Stimulated activated CD4-positive, alpha-beta T cell treated with anti-CD3 and anti-CD28 coated beads, Interleukin-2, amount 100 ng/mL, for 4 hours (primary cell): ENCODE results near the gene CDADC1.
"Not testable (repeated sequence)": the region's sequence is repeated elsewhere in the genome, so short reads cannot be mapped to it uniquely, and the experiment has no call there.

Experiments used
- DNase-seq: peaks from one replicate; pipeline ENCODE4 v3.0.0-alpha.2; 2020; ENCODE audit warnings: low read depth

The CDADC1 gene

GRCh38 chr13:49315756-49316482, 68.2 kb downstream of the CDADC1 start:
- no peak for DNase-seq

- no peak for DNase-seq
Observed at GRCh38 chr13:49319551-49319950, 71.8 kb downstream of the CDADC1 start.

GRCh38 chr13:49319951-49320350, 72.2 kb downstream of the CDADC1 start:
- no peak for DNase-seq

GRCh38 chr13:49320975-49321374, 73.2 kb downstream of the CDADC1 start:
- DNase-seq, result no peak

- no peak for DNase-seq
Observed at GRCh38 chr13:49322702-49323101, 75.0 kb downstream of the CDADC1 start.

- DNase-seq, result no peak
Observed at GRCh38 chr13:49323344-49323743, 75.6 kb downstream of the CDADC1 start.

GRCh38 chr13:49326222-49326917, 78.6 kb downstream of the CDADC1 start:
- no peak for DNase-seq

GRCh38 chr13:49327145-49327544, 79.4 kb downstream of the CDADC1 start:
- not testable (repeated sequence) for DNase-seq

- no peak for DNase-seq
Observed at GRCh38 chr13:49329831-49330545, 82.3 kb downstream of the CDADC1 start.

GRCh38 chr13:49330546-49330864, 82.8 kb downstream of the CDADC1 start:
- no peak for DNase-seq

GRCh38 chr13:49336655-49337054, 88.9 kb downstream of the CDADC1 start:
- no peak for DNase-seq

- no peak for DNase-seq
Observed at GRCh38 chr13:49340161-49340560, 92.4 kb downstream of the CDADC1 start.

- DNase-seq, result no peak
Observed at GRCh38 chr13:49341517-49341916, 93.8 kb downstream of the CDADC1 start.

- no peak for DNase-seq
Observed at GRCh38 chr13:49341941-49342340, 94.2 kb downstream of the CDADC1 start.

GRCh38 chr13:49342454-49342853, 94.7 kb downstream of the CDADC1 start:
- no peak for DNase-seq
